GM06990 (cell line): Measurements from ENCODE around the gene TBC1D3G.
"Not testable (repeated sequence)": the region's sequence is repeated elsewhere in the genome, so short reads cannot be mapped to it uniquely, and the experiment has no call there.

Experiments
- DNase-seq: peaks from one replicate; pipeline ENCODE4 v3.0.0-alpha.2; 2011; ENCODE audit not compliant: insufficient read length; ENCODE audit errors: extremely low read depth
- H3K27me3 ChIP-seq: replicated peaks from 2 replicates; pipeline ENCODE4 v1.6.0; 2011; ENCODE audit warnings: low read length; ENCODE audit not compliant: control insufficient read depth, insufficient read depth
- H3K36me3 ChIP-seq: 2 replicates; pipeline ENCODE4 v1.5.1; 2011; ENCODE audit warnings: low read length; ENCODE audit not compliant: control insufficient read depth, insufficient read depth
- H3K4me3 ChIP-seq: replicated peaks from 2 replicates; pipeline ENCODE4 v1.5.1; 2011; ENCODE audit warnings: low read depth, mild to moderate bottlenecking, control low read depth, low read length

Gene TBC1D3G

DNA sequence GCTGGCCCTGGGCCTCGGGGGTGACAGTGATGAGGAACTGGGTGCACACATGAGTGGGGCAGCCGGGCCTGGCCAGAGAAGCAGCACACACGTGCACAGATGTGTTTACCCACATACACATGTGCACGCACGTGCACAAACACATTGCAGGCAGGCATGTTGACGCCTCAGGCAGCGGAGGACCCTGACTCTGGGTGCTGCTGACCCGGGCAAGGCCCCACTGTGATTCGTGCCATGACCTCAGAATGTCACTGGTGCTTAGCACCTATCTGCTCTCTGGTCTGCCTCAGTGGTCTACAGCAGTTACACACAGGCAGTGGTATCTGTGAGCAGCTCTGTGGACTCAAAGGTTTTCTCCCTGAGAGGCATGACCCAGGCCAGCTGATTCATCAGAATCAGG lies at the start of gene TBC1D3G:
TSS of gene TBC1D3G (plus strand) at position 301 of the 400 bp plus-strand sequence. CDS start 1,528 bp downstream, outside the sequence.
- H3K27me3 ChIP-seq, H3K36me3 ChIP-seq, DNase-seq, H3K4me3 ChIP-seq: not testable (repeated sequence)

- DNase-seq = not testable (repeated sequence)
Observed at GRCh38 chr17:36283256-36283655, 40.4 kb upstream of the TBC1D3G start.

DNA sequence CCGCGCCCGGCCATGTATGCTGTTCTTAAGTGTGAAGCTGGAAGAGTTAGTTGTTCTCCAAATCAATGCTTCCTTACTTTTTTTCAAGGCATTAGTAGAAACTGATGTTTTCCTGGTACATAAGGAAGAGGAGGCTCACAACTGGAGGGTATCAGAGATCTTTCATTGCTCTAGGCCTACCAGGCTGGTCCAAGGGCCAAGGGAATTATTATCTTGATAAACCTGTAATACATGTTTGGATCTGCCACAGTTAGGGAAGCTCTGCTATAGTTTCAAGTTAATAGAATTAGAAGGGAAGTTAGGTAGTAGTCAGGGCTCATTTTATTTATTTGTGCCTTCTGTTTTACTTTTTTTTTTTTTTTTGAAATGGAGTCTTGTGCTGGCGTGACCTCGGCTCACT lies 39.5 kb upstream of the TBC1D3G start:
- H3K27me3 ChIP-seq, H3K36me3 ChIP-seq, DNase-seq, H3K4me3 ChIP-seq: not testable (repeated sequence)

More at GRCh38 chr17:36283256-36283655, 40.4 kb upstream of the TBC1D3G start:
- not testable (repeated sequence) for H3K27me3 ChIP-seq, H3K4me3 ChIP-seq, H3K36me3 ChIP-seq

DNA sequence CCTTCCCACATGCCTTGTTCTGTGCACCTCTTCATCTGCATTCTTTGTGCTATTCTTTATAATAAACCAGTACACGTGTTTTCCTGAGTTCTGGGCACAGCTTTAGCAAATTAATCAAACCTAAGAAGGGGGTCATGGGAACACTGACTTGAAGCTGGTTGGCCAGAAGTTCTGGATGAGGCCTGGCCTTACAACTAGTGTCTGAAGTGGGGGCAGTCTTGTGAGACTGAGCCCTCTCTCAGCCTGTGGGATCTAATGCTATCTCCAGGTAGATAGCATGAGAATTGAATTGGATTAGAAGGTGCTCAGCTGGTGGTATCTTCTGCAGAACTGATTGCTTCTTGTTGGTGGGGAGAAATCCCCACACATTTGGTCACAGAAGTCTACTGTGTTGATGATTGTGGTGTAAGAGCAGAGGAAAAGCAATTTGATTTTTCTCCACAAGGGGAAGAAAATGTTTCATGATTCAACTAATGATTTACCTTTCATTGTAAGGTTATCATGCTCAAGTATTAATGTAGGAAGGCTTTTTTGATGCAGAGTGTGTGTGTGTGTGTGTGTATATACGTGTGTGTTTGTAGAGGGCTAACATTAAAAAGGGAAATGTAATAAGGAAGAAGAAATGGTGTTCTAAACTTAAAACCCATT lies 33.6 kb upstream of the TBC1D3G start:
- not testable (repeated sequence) for DNase-seq, H3K36me3 ChIP-seq, H3K4me3 ChIP-seq, H3K27me3 ChIP-seq

DNA sequence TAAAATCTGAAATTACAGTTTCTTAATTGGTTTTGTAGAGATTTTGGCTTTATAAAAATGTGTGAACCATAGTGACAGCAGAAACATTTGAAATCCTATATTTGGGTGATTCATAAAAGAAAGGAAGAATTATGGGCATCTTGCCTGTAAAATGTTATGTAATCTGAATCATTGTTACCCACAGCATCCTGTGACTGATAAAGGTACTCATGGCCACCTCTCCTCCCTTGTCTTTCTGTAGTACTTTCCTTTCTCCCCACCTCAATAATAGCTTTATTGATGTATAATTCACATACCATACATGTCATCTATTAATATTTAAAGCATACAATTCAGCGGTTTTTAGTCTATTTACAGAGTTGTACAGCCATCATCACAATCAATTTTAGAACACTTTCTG lies 28.5 kb upstream of the TBC1D3G start:
- H3K27me3 ChIP-seq, H3K4me3 ChIP-seq, DNase-seq, H3K36me3 ChIP-seq: not testable (repeated sequence)

- not testable (repeated sequence) for H3K4me3 ChIP-seq, H3K27me3 ChIP-seq, DNase-seq
Observed at GRCh38 chr17:36315736-36316135, 7.9 kb upstream of the TBC1D3G start.

GRCh38 chr17:36362496-36362895 lies 38.8 kb downstream of the TBC1D3G start:
- not testable (repeated sequence) for H3K36me3 ChIP-seq, H3K4me3 ChIP-seq, DNase-seq, H3K27me3 ChIP-seq

More at GRCh38 chr17:36315736-36316135, 7.9 kb upstream of the TBC1D3G start:
- not testable (repeated sequence) for H3K36me3 ChIP-seq

GRCh38 chr17:36375938-36376337 lies 52.3 kb downstream of the TBC1D3G start:
- DNase-seq, H3K36me3 ChIP-seq, H3K27me3 ChIP-seq, H3K4me3 ChIP-seq: not testable (repeated sequence)
